ENCODE results near the gene RAP2A.

RAP2A gene

GRCh38 chr13:97395447-97396136 lies 38.4 kb upstream of the RAP2A start:
- Histone ChIP-seq H3K36me3 (ENCODE audit: control insufficient read depth, insufficient read depth, low read length) (no peaks in the 10 kb centered on the region), H3K4me1 (ENCODE audit: control insufficient read depth, insufficient read depth, low read length) (no peaks in the 10 kb centered on the region), H3K4me3 (ENCODE audit: low read depth, low read length) (no peak overlapping the region), H3K9me3 (ENCODE audit: control insufficient read depth, insufficient read depth, low read depth, low read length) (no peaks in the 10 kb centered on the region), H3K27me3 (ENCODE audit: control insufficient read depth, insufficient read depth, low read length) (no peaks in the 10 kb centered on the region), H3K9ac (ENCODE audit: low read length) (no peak overlapping the region), H3K27ac (ENCODE audit: low read depth, low read length) (no peak overlapping the region)

- Histone ChIP-seq H3K9ac (ENCODE audit: low read length) (no peak overlapping the region), H3K4me1 (ENCODE audit: control insufficient read depth, insufficient read depth, low read length) (no peaks in the 10 kb centered on the region), H3K4me3 (ENCODE audit: low read depth, low read length) (no peak overlapping the region), H3K36me3 (ENCODE audit: control insufficient read depth, insufficient read depth, low read length) (no peaks in the 10 kb centered on the region), H3K27me3 (ENCODE audit: control insufficient read depth, insufficient read depth, low read length) (no peaks in the 10 kb centered on the region), H3K27ac (ENCODE audit: low read depth, low read length) (no peak overlapping the region), H3K9me3 (ENCODE audit: control insufficient read depth, insufficient read depth, low read depth, low read length) (no peaks in the 10 kb centered on the region)
Measured at GRCh38 chr13:97397267-97397666, 36.7 kb upstream of the RAP2A start.

DNA sequence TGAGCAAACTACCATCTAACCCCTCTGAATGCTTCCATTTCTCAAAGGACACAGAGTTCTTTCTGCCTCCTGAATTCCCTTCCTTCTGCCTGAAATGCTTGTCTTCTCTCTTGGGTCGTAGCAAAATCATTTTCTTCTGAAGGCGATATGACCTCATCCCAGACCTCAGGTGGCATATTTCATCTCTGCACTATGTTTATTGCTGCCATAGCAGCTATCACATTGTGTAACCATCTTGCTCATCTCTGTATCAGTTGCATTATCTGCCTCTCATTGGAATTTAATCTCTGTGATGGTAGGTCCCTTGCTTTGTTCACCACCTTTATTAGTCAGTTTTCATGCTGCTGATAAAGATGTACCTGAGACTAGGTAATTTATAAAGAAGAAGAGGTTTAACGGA lies 32.5 kb upstream of the RAP2A start:
- Histone ChIP-seq H3K27ac (ENCODE audit: low read depth, low read length) (no peak overlapping the region), H3K4me3 (ENCODE audit: low read depth, low read length) (no peak overlapping the region), H3K4me1 (ENCODE audit: control insufficient read depth, insufficient read depth, low read length) (no peaks in the 10 kb centered on the region), H3K36me3 (ENCODE audit: control insufficient read depth, insufficient read depth, low read length) (no peaks in the 10 kb centered on the region), H3K9ac (ENCODE audit: low read length) (no peak overlapping the region), H3K9me3 (ENCODE audit: control insufficient read depth, insufficient read depth, low read depth, low read length) (no peaks in the 10 kb centered on the region), H3K27me3 (ENCODE audit: control insufficient read depth, insufficient read depth, low read length) (no peaks in the 10 kb centered on the region)

DNA sequence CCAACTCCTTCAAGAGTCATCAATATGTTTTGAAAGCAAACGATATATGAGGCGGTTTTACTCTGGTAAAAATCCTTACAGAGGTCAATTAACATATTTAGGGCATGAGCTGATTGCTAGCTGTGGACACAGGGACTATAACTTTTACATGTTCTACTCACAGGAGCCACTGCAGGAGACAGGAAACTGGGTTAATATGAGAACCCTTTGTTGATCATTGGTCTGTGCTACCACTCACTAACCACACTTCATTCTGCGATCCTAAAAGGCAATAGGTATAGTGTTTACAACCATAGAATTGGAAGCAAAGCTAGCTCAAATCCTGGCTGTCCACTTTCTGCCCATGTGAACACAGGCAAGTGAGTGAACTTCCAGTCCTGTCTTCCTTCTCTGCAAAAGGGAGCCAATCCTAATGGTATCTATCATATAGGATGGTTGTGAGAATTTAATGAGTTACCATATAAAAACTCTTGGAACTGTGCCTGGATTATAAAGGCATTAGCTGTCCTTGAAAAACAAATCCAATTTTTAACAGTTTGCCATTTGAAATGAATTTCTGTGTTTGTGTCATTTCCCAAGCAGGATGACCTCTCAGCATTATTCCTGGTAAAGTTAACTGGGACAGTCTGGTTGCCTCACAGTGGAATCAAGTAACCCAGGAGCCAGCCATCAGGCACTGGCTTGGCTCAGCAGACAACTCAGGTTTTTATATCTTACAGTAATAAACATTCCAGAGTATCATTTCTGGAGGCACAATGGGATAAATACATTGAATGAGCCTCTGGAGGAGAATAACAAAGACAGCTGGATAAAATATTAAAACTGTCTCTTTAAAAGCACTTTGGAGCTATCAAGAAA lies 29.8 kb upstream of the RAP2A start:
- H3K4me1 ChIP-seq (ENCODE audit: control insufficient read depth, insufficient read depth, low read length), result no peaks in the 10 kb centered on the region
- H3K9ac ChIP-seq (ENCODE audit: low read length), result no peak overlapping the region
- H3K4me3 ChIP-seq (ENCODE audit: low read depth, low read length), result no peak overlapping the region
- H3K27ac ChIP-seq (ENCODE audit: low read depth, low read length), result no peak overlapping the region
- no peaks in the 10 kb centered on the region for H3K9me3 ChIP-seq (ENCODE audit: control insufficient read depth, insufficient read depth, low read depth, low read length)
- no peaks in the 10 kb centered on the region for H3K27me3 ChIP-seq (ENCODE audit: control insufficient read depth, insufficient read depth, low read length)
- no peaks in the 10 kb centered on the region for H3K36me3 ChIP-seq (ENCODE audit: control insufficient read depth, insufficient read depth, low read length)

- Histone ChIP-seq H3K9ac (ENCODE audit: low read length) (no peak overlapping the region), H3K27me3 (ENCODE audit: control insufficient read depth, insufficient read depth, low read length) (no peaks in the 10 kb centered on the region), H3K27ac (ENCODE audit: low read depth, low read length) (no peak overlapping the region), H3K36me3 (ENCODE audit: control insufficient read depth, insufficient read depth, low read length) (no peaks in the 10 kb centered on the region), H3K9me3 (ENCODE audit: control insufficient read depth, insufficient read depth, low read depth, low read length) (no peaks in the 10 kb centered on the region), H3K4me1 (ENCODE audit: control insufficient read depth, insufficient read depth, low read length) (no peaks in the 10 kb centered on the region), H3K4me3 (ENCODE audit: low read depth, low read length) (no peak overlapping the region)
Measured at GRCh38 chr13:97407540-97407939, 26.4 kb upstream of the RAP2A start.

- no peak overlapping the region for H3K9ac ChIP-seq (ENCODE audit: low read length)
Measured at GRCh38 chr13:97408938-97409337, 25.0 kb upstream of the RAP2A start.

DNA sequence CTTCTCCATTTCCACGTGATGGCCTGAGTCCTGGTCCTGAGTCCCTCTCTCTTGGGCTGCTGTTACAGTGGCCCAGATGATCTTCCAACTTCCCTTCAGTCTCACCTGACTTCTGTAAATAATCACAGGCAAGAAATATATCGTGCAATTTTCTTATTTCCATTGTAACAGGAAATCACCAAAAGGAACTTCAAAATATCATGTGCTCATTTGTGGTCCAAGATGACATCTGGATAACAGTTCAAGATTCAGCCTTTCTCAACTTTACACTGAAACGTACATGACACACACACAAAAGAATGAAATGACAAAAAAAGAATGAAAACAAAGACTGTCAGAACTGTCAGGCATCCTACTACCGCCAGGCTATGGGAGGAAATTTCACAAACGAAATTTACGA lies 22.0 kb upstream of the RAP2A start:
- no peaks in the 10 kb centered on the region for H3K36me3 ChIP-seq (ENCODE audit: control insufficient read depth, insufficient read depth, low read length)
- H3K27ac ChIP-seq (ENCODE audit: low read depth, low read length), result no peak overlapping the region
- H3K4me1 ChIP-seq (ENCODE audit: control insufficient read depth, insufficient read depth, low read length), result 0 out of 2 replicates have a peak, but pooled peaks cover 7% of the 10 kb centered on the region

More at GRCh38 chr13:97408938-97409337, 25.0 kb upstream of the RAP2A start:
- H3K4me1 ChIP-seq (ENCODE audit: control insufficient read depth, insufficient read depth, low read length), result 0 out of 2 replicates have a peak, but pooled peaks cover 5% of the 10 kb centered on the region
- no peak overlapping the region for H3K27ac ChIP-seq (ENCODE audit: low read depth, low read length)
- H3K27me3 ChIP-seq (ENCODE audit: control insufficient read depth, insufficient read depth, low read length), result no peaks in the 10 kb centered on the region
- no peak overlapping the region for H3K4me3 ChIP-seq (ENCODE audit: low read depth, low read length)
- no peaks in the 10 kb centered on the region for H3K36me3 ChIP-seq (ENCODE audit: control insufficient read depth, insufficient read depth, low read length)
- no peaks in the 10 kb centered on the region for H3K9me3 ChIP-seq (ENCODE audit: control insufficient read depth, insufficient read depth, low read depth, low read length)

DNA sequence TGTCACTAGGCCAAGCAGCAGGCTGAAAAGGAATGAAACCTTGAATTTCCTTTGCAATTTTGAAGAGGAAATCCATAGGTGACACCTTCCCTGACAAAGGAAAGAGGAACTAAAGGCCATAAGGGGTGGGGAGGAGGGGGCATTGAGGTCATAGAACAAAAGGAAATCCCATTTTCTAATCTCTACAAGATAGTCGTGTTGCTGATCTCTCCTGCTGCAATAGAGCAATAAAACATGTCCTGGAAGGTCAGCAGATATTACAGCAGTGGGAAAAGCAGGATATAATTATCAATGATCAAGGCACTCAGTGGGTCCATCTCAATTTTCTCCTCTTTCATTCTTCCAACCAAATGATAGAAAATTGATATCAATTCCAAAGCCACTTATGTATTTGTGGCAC lies 20.3 kb upstream of the RAP2A start:
- H3K27me3 ChIP-seq (ENCODE audit: control insufficient read depth, insufficient read depth, low read length), result no peaks in the 10 kb centered on the region
- H3K4me3 ChIP-seq (ENCODE audit: low read depth, low read length), result no peak overlapping the region
- H3K27ac ChIP-seq (ENCODE audit: low read depth, low read length), result no peak overlapping the region
- H3K9ac ChIP-seq (ENCODE audit: low read length), result no peak overlapping the region
- H3K4me1 ChIP-seq (ENCODE audit: control insufficient read depth, insufficient read depth, low read length), result 0 out of 2 replicates have a peak, but pooled peaks cover 7% of the 10 kb centered on the region
- no peaks in the 10 kb centered on the region for H3K9me3 ChIP-seq (ENCODE audit: control insufficient read depth, insufficient read depth, low read depth, low read length)
- no peaks in the 10 kb centered on the region for H3K36me3 ChIP-seq (ENCODE audit: control insufficient read depth, insufficient read depth, low read length)

More for the DNA sequence above, 22.0 kb upstream of the RAP2A start:
- H3K9ac ChIP-seq (ENCODE audit: low read length), result no peak overlapping the region
- H3K4me3 ChIP-seq (ENCODE audit: low read depth, low read length), result no peak overlapping the region
- no peaks in the 10 kb centered on the region for H3K9me3 ChIP-seq (ENCODE audit: control insufficient read depth, insufficient read depth, low read depth, low read length)
- H3K27me3 ChIP-seq (ENCODE audit: control insufficient read depth, insufficient read depth, low read length), result no peaks in the 10 kb centered on the region

DNA sequence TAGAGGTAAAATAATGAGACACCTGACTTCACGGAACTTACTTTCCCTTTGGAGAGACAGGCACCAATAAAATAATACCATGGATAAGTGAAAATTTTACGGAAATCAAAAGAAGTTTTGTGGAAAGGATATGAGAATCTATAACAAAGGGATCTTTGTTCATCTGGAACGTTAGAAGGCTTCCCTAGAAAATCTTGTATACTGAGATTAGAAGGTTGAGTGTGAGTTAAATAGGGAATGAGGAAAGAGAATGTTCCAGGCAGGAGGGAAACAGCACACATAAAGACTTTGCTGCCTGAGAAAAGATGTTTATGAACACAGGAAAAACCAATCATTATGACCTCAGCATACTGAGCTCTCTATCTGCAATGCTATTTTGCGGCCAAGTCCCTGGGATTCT lies 19.6 kb upstream of the RAP2A start:
- H3K4me1 ChIP-seq (ENCODE audit: control insufficient read depth, insufficient read depth, low read length), result 0 out of 2 replicates have a peak, but pooled peaks cover 7% of the 10 kb centered on the region
- no peak overlapping the region for H3K4me3 ChIP-seq (ENCODE audit: low read depth, low read length)
- H3K9me3 ChIP-seq (ENCODE audit: control insufficient read depth, insufficient read depth, low read depth, low read length), result no peaks in the 10 kb centered on the region
- H3K27me3 ChIP-seq (ENCODE audit: control insufficient read depth, insufficient read depth, low read length), result no peaks in the 10 kb centered on the region
- H3K27ac ChIP-seq (ENCODE audit: low read depth, low read length), result no peak overlapping the region
- H3K9ac ChIP-seq (ENCODE audit: low read length), result no peak overlapping the region
- H3K36me3 ChIP-seq (ENCODE audit: control insufficient read depth, insufficient read depth, low read length), result no peaks in the 10 kb centered on the region

GRCh38 chr13:97417698-97418097 lies 16.3 kb upstream of the RAP2A start:
- Histone ChIP-seq H3K4me1 (ENCODE audit: control insufficient read depth, insufficient read depth, low read length) (0 out of 2 replicates have a peak, but pooled peaks cover 7% of the 10 kb centered on the region), H3K9me3 (ENCODE audit: control insufficient read depth, insufficient read depth, low read depth, low read length) (no peaks in the 10 kb centered on the region), H3K36me3 (ENCODE audit: control insufficient read depth, insufficient read depth, low read length) (no peaks in the 10 kb centered on the region), H3K9ac (ENCODE audit: low read length) (no peak overlapping the region), H3K27me3 (ENCODE audit: control insufficient read depth, insufficient read depth, low read length) (no peaks in the 10 kb centered on the region), H3K27ac (ENCODE audit: low read depth, low read length) (no peak overlapping the region), H3K4me3 (ENCODE audit: low read depth, low read length) (no peak overlapping the region)

Data from HUES6 (cell line).